Endothelial cell of umbilical vein (primary cell): ENCODE measurements around the gene TRIM10. TPM values are rescaled to one million over a fixed set of nuclear protein-coding genes. Genes with fewer than 3 reads are reported as not detected.

Experiments
- BruUV-seq: library from RNA; stranded (reverse); fragments of 400-500 nt; replicated peaks from 2 replicates; lab custom pipeline; 2021; lab: Mats Ljungman, UMichigan
- CTCF ChIA-PET: fragments of 300-600, 350-600 bp; sonication (Branson Sonifier 250); formaldehyde crosslinking; loops from one replicate; lab custom pipeline; 2021; ENCODE audit warnings: antibody characterized with exemption, inconsistent platforms; lab: Charles Lee
- POLR2A ChIA-PET: fragments of 300-600, 350-600 bp; sonication (Branson Sonifier 250); formaldehyde crosslinking; loops from one replicate; lab custom pipeline; 2021; ENCODE audit warnings: antibody characterized with exemption, inconsistent platforms; lab: Charles Lee
- DNase-seq: peaks from one replicate; pipeline ENCODE4 v3.0.0-alpha.2; 2011; ENCODE audit warnings: low read depth, low spot score
- FAIRE-seq: peaks from 2 replicates; lab custom pipeline; 2011; peaks lifted over from hg19 to GRCh38; lab: Jason Lieb, UNC
- H2AFZ ChIP-seq: 2 replicates; pipeline ENCODE4 v1.6.0; 2012; ENCODE audit warnings: low read depth, low read length, control low read depth, inconsistent platforms
- H3K27ac ChIP-seq: 2 replicates; pipeline ENCODE4 v1.5.1; 2011; ENCODE audit warnings: low read depth, mild to moderate bottlenecking, control low read depth, low read length, moderate library complexity; ENCODE audit not compliant: insufficient read depth
- H3K27me3 ChIP-seq, 2 experiments: 2 replicates each; pipeline versions ENCODE4 v1.6.0 to v1.6.1; 2011; ENCODE audit warnings: low read length in 2 of 2, mixed read lengths in 1 of 2; ENCODE audit not compliant: control insufficient read depth in 2 of 2, insufficient read depth in 2 of 2
- H3K36me3 ChIP-seq, 2 experiments: 2 replicates in 1 of 2; 3 replicates in 1 of 2; pipeline ENCODE4 v1.5.1; 2011; ENCODE audit warnings: low read length in 2 of 2, mild to moderate bottlenecking in 1 of 2, moderate library complexity in 1 of 2; ENCODE audit not compliant: control insufficient read depth in 2 of 2, insufficient read depth in 2 of 2; ENCODE audit errors: extremely low read depth in 1 of 2
- H3K4me1 ChIP-seq: 3 replicates; pipeline ENCODE4 v1.5.1; 2011; ENCODE audit warnings: mild to moderate bottlenecking, low read length; ENCODE audit not compliant: control insufficient read depth, insufficient read depth; ENCODE audit errors: extremely low read depth
- H3K4me2 ChIP-seq: 2 replicates; pipeline ENCODE4 v1.6.1; 2011; ENCODE audit warnings: low read length, control low read depth, mixed read lengths; ENCODE audit not compliant: insufficient read depth
- H3K4me3 ChIP-seq, 3 experiments: fragments of 200-600 bp in 1 of 3; sonication (generic), shearing (Covaris generic) in 1 of 3; replicated peaks in 1 of 3; 2 replicates each; pipeline ENCODE4 v1.5.1; 2011 to 2016; ENCODE audit warnings: control low read depth in 3 of 3, low read length in 3 of 3, mild to moderate bottlenecking in 2 of 3, inconsistent platforms in 1 of 3, low read depth in 1 of 3, moderate library complexity in 1 of 3; ENCODE audit not compliant: insufficient read depth in 1 of 3
- H3K79me2 ChIP-seq: 2 replicates; pipeline ENCODE4 v1.6.0; 2012; ENCODE audit warnings: low read length, inconsistent platforms; ENCODE audit not compliant: control insufficient read depth, insufficient read depth
- H3K9ac ChIP-seq: replicated peaks from 2 replicates; pipeline ENCODE3; 2011; ENCODE audit warnings: low read length, control low read depth; ENCODE audit not compliant: insufficient read depth; ENCODE audit errors: extremely low read depth
- H3K9me1 ChIP-seq: replicated peaks from 3 replicates; pipeline ENCODE4 v1.6.0; 2011; ENCODE audit warnings: mild to moderate bottlenecking, low read length; ENCODE audit not compliant: control insufficient read depth, insufficient read depth; ENCODE audit errors: extremely low read depth
- H3K9me3 ChIP-seq: replicated peaks from 2 replicates; pipeline ENCODE4 v1.5.1; 2012; ENCODE audit warnings: low read length, inconsistent platforms; ENCODE audit not compliant: control insufficient read depth, insufficient read depth
- H4K20me1 ChIP-seq: replicated peaks from 2 replicates; pipeline ENCODE3; 2011; ENCODE audit warnings: mild to moderate bottlenecking, low read length; ENCODE audit not compliant: control insufficient read depth, insufficient read depth; ENCODE audit errors: extremely low read depth
- CTCF ChIP-seq, 2 donors: IDR thresholded peaks; 1 replicate in 1 of 2; 2 replicates in 1 of 2; pipeline ENCODE4 v1.5.1; 2011; ENCODE audit warnings: low read length in 2 of 2, mild to moderate bottlenecking in 2 of 2, moderate library complexity in 2 of 2, control low read depth in 1 of 2, inconsistent platforms in 1 of 2, low read depth in 1 of 2; ENCODE audit not compliant: insufficient read depth in 1 of 2; ENCODE audit errors: extremely low read depth in 1 of 2
- EZH2 ChIP-seq: IDR thresholded peaks from 2 replicates; pipeline ENCODE4 v1.6.1; 2012; ENCODE audit warnings: borderline replicate concordance, low read depth, mild to moderate bottlenecking, moderate library complexity, low read length, inconsistent platforms; ENCODE audit not compliant: severe bottlenecking
- FOS ChIP-seq: IDR thresholded peaks from 2 replicates; pipeline ENCODE4 v1.6.1; 2011; ENCODE audit warnings: mild to moderate bottlenecking, low read length, moderate library complexity, borderline replicate concordance; ENCODE audit not compliant: insufficient read depth
- GATA2 ChIP-seq: IDR thresholded peaks from 2 replicates; pipeline ENCODE4 v1.7.0; 2011; ENCODE audit warnings: low read depth, mild to moderate bottlenecking, moderate library complexity, mixed read lengths, low read length; ENCODE audit not compliant: insufficient read length, insufficient read depth
- JUN ChIP-seq: IDR thresholded peaks from 2 replicates; pipeline ENCODE4 v1.6.1; 2011; ENCODE audit warnings: borderline replicate concordance, low read depth; ENCODE audit not compliant: insufficient read length, insufficient read depth
- MYC ChIP-seq: IDR thresholded peaks from one replicate; pipeline ENCODE4 v1.6.1; 2011; ENCODE audit warnings: mild to moderate bottlenecking, low read depth, low read length
- POLR2A ChIP-seq: IDR thresholded peaks from 2 replicates; pipeline ENCODE4 v1.6.1; 2012; ENCODE audit warnings: low read depth, mild to moderate bottlenecking, control low read depth, low read length
- POLR2AphosphoS5 ChIP-seq: IDR thresholded peaks from 2 replicates; pipeline ENCODE4 v1.6.1; 2012; ENCODE audit warnings: low read depth, mild to moderate bottlenecking, control low read depth, low read length, moderate library complexity; ENCODE audit not compliant: insufficient read depth
- dilution Hi-C: fragments of 300-500 bp; cut with MboI; formaldehyde crosslinking; loops from one replicate; pipeline ENCODE4 v1.15.0; 2019; ENCODE audit warnings: low sequenced_read_pairs; ENCODE audit not compliant: extremely low pct_ligation_motif_present
- intact Hi-C: fragments of 100-400 bp; cut with micrococcal nuclease; formaldehyde crosslinking; loops from one replicate; pipeline ENCODE4 v1.10.0; 2022
- polyA plus RNA-seq, 4 experiments: library from polyadenylated mRNA; depleted of rRNA in 3 of 4; stranded (reverse) in 3 of 4; unstranded in 1 of 4; fragments of >200 nt; gene quantifications; 2 replicates each; pipeline versions ENCODE4 v1.2.1 to v1.2.3, GENCODE V29; 2011 to 2012; ENCODE audit warnings: missing spikeins in 1 of 4
- total RNA-seq: library from RNA; stranded (reverse); gene quantifications from 2 replicates; pipeline ENCODE4 v1.2.3, GENCODE V29; 2021
- TF ChIP-seq, protein P1 (sequence below): IDR thresholded peaks from 2 replicates; pipeline ENCODE4 v1.6.1; 2011; ENCODE audit not compliant: insufficient read depth, insufficient read length

TRIM10 gene
- total and polyA plus RNA-seq, 2 donors (not counting 3 experiments of a cell fraction or from before 2014, with no cell fraction given): not detected

- H3K27ac ChIP-seq: no peak overlapping the region
- H2AFZ ChIP-seq: no peak overlapping the region
- dilution Hi-C loops (no loop called here), intact Hi-C loops (no loop called here)
- peaks cover 10% of the 10 kb centered on the region for H3K4me1 ChIP-seq
- H3K27me3 ChIP-seq: no peaks in the 10 kb centered on the region
- DNase-seq (no peak), FAIRE-seq (no peak)
- no TSS peak for BruUV-seq
- peaks cover 46% of the 10 kb centered on the region for H3K79me2 ChIP-seq
- no peak overlapping the region for H3K9ac ChIP-seq
- no peaks in the 10 kb centered on the region for H3K9me3 ChIP-seq
- no peaks in the 10 kb centered on the region for H4K20me1 ChIP-seq
- CTCF ChIA-PET: interaction anchor here (2.7 kb wide), 1 partner anchor 13 kb away, joined by 18 read pairs; no protein-coding TSS in a partner anchor
- no peak for TF ChIP-seq POLR2AphosphoS5
- TF ChIP-seq EZH2: no peak
- no peak for TF ChIP-seq GATA2
- TF ChIP-seq MYC: no peak
- no peak for TF ChIP-seq FOS
- TF ChIP-seq POLR2A: no peak
- no peak for TF ChIP-seq JUN
- no peak for TF ChIP-seq CTCF (IDR thresholded peaks at IDR 0.05; ENCODE audit: extremely low read depth in 1 of 2, insufficient read depth in 1 of 2, low read depth in 1 of 2, low read length in 2 of 2)
- TF ChIP-seq, protein P1, sequence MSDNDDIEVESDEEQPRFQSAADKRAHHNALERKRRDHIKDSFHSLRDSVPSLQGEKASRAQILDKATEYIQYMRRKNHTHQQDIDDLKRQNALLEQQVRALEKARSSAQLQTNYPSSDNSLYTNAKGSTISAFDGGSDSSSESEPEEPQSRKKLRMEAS: no peak
- no peaks in the 10 kb centered on the region for H3K9me1 ChIP-seq
- POLR2A ChIA-PET: no interaction called here
- H3K4me2 ChIP-seq: no peak overlapping the region
- H3K36me3 ChIP-seq: no peaks in the 10 kb centered on the region
- H3K4me3 ChIP-seq: no peak overlapping the region
These were observed 45.1 kb upstream of the TRIM10 start for GRCh38 chr6:30206152-30206551.
